ENCODE results near the gene COL4A2. TPM values are rescaled to one million over a fixed set of nuclear protein-coding genes. Genes with fewer than 3 reads are reported as not detected.

Gene COL4A2
- total RNA-seq, 6 experiments from 2014 or later: 8.4 to 65.8 (median 42.5) TPM

- DNase-seq (no peak), ATAC-seq (no peak)
- intact Hi-C loops (cut with DNase I): no loop called here
- Histone ChIP-seq H3K27me3 (no peaks in the 10 kb centered on the region), H3K36me3 (no peaks in the 10 kb centered on the region), H3K9me3 (no peaks in the 10 kb centered on the region), H3K4me1 (peaks cover 0 to 7% (median 0%) of the 10 kb centered on the region in 4 donors), H3K27ac (no peak overlapping the region), H3K4me3 (no peak overlapping the region)
- 58% methylated on average over 6 of the region's 6 CpGs for WGBS (ENCODE audit: insufficient coverage, low coverage, low lambda C conversion rate, missing lambda C conversion rate)
- TF ChIP-seq POLR2A (IDR thresholded peaks at IDR 0.05) (no peak), CTCF (IDR thresholded peaks at IDR 0.05) (no peak)
Observed at GRCh38 chr13:110466266-110466915, 159.3 kb downstream of the COL4A2 start.

DNA sequence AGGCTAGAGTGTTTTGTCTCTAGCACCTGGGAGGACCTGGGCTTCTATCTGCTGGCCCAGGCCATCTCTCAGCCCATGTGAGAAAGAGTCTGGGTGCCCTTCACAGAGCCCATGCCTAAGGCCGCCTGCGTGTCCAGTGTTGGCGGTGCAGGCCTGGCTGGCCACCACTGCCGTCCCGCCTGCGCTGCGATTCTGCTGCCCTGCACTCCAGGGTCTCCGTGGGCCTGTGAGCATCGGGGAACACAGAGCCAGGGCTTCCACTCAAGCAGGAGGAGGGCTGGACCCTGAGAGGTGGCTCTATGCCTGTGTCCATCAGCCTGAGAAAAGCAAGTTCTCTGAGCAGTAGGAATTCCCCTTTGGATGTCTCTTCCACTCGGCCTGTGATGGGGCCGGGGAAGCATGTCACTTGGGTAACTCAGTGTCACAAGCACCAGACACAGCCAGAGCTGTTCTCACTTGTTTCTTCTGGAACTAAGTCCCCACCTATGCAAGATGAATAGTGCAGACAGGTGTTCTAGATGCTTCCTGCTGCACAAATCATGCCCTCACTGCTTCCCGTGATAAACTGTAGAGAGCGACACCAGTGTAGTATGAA lies 160.5 kb downstream of the COL4A2 start:
- no peaks in the 10 kb centered on the region for H3K9me3 ChIP-seq
- no peak overlapping the region for H3K27ac ChIP-seq
- ATAC-seq (no peak), DNase-seq (no peak)
- no peaks in the 10 kb centered on the region for H3K36me3 ChIP-seq
- peaks cover 0 to 7% (median 0%) of the 10 kb centered on the region in 4 donors for H3K4me1 ChIP-seq
- no peak for TF ChIP-seq POLR2A (IDR thresholded peaks at IDR 0.05)
- no peak for TF ChIP-seq CTCF (IDR thresholded peaks at IDR 0.05)
- no peaks in the 10 kb centered on the region for H3K27me3 ChIP-seq
- no peak overlapping the region for H3K4me3 ChIP-seq
- intact Hi-C loops (cut with DNase I): no loop called here
- WGBS (ENCODE audit: insufficient coverage, low coverage, low lambda C conversion rate, missing lambda C conversion rate): 88% methylated on average over 2 of the region's 13 CpGs

DNA sequence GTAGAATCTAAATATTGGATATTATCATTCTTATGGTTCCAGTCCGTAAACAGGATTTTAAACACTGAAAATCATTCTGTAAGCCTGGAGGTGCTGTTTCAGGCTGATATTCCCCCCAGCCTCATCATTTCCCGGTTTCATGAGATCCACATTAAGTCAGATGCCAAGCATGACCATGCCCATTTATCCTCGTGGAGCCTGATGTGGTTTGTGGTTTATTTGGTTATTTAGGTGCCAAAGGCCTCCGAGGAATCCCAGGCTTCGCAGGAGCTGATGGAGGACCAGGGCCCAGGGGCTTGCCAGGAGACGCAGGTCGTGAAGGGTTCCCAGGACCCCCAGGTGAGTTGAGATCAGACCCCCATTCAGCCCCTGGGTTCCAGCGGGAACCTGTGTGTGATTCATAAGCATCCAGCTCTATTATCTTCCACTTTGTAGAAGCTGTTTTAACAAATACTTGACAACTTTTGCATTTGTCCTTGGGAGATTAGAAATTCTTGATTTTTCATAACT lies 162.0 kb downstream of the COL4A2 start:
- no peaks in the 10 kb centered on the region for H3K9me3 ChIP-seq
- no peak for ATAC-seq
- H3K27me3 ChIP-seq: no peaks in the 10 kb centered on the region
- no peak for TF ChIP-seq CTCF (IDR thresholded peaks at IDR 0.05)
- no peak for TF ChIP-seq POLR2A (IDR thresholded peaks at IDR 0.05)
- H3K4me3 ChIP-seq: no peak overlapping the region
- H3K36me3 ChIP-seq: no peaks in the 10 kb centered on the region
- no peak for DNase-seq
- no peak overlapping the region for H3K27ac ChIP-seq
- intact Hi-C loops (cut with DNase I): no loop called here
- 73% methylated on average over 8 of the region's 8 CpGs for WGBS (ENCODE audit: insufficient coverage, low coverage, low lambda C conversion rate, missing lambda C conversion rate)
- H3K4me1 ChIP-seq: peaks cover 0 to 7% (median 0%) of the 10 kb centered on the region in 4 donors

DNA sequence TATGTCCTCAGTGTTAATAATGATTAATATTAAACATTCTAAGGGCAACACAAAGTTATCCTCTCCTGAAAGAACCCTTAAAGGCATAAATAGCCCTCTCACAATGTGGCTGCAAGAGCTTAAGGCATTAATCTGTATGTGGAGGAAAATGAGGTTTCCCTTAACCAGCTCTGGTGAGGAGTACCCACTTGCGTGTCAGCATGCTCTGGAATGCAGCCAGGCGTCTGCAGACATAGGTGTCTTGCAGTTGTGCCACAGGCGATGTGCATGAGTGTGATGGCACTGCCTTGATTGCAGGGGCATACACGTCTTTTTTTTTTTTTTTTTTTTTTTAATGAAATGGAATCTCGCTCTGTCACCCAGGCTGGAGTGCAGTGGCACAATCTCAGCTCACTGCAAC lies 162.5 kb downstream of the COL4A2 start:
- TF ChIP-seq CTCF (IDR thresholded peaks at IDR 0.05) (no peak), POLR2A (IDR thresholded peaks at IDR 0.05) (no peak)
- Histone ChIP-seq H3K4me1 (peaks cover 0 to 7% (median 0%) of the 10 kb centered on the region in 4 donors), H3K4me3 (no peak overlapping the region), H3K27ac (no peak overlapping the region), H3K36me3 (no peaks in the 10 kb centered on the region), H3K9me3 (no peaks in the 10 kb centered on the region), H3K27me3 (no peaks in the 10 kb centered on the region)
- ATAC-seq (no peak), DNase-seq (no peak)
- WGBS (ENCODE audit: insufficient coverage, low coverage, low lambda C conversion rate, missing lambda C conversion rate): 55% methylated on average over 2 of the region's 5 CpGs
- intact Hi-C loops (cut with DNase I): no loop called here

All from right lobe of liver (tissue), 6 donors.